Measurements from ENCODE around the gene EFNA1. TPM values are rescaled to one million over a fixed set of nuclear protein-coding genes. Genes with fewer than 3 reads are reported as not detected.

The EFNA1 gene
- total and polyA plus RNA-seq, 11 donors, result 22.8 to 103 (median 37.2) TPM

- Histone ChIP-seq H3K36me3 (peaks cover 0 to 9% (median 0%) of the 10 kb centered on the region in 9 donors), H3K9me3 (no peaks in the 10 kb centered on the region), H3K4me1 (peaks cover 0 to 47% (median 21%) of the 10 kb centered on the region in 12 donors), H3K27ac (no peak overlapping the region), H3K4me3 (no peak overlapping the region), H3K27me3 (peaks cover 0 to 28% (median 14%) of the 10 kb centered on the region in 9 donors)
- DNase-seq (peak in 1 of 5 donors; percentile 17), ATAC-seq (no peak)
- TF ChIP-seq, protein P1, sequence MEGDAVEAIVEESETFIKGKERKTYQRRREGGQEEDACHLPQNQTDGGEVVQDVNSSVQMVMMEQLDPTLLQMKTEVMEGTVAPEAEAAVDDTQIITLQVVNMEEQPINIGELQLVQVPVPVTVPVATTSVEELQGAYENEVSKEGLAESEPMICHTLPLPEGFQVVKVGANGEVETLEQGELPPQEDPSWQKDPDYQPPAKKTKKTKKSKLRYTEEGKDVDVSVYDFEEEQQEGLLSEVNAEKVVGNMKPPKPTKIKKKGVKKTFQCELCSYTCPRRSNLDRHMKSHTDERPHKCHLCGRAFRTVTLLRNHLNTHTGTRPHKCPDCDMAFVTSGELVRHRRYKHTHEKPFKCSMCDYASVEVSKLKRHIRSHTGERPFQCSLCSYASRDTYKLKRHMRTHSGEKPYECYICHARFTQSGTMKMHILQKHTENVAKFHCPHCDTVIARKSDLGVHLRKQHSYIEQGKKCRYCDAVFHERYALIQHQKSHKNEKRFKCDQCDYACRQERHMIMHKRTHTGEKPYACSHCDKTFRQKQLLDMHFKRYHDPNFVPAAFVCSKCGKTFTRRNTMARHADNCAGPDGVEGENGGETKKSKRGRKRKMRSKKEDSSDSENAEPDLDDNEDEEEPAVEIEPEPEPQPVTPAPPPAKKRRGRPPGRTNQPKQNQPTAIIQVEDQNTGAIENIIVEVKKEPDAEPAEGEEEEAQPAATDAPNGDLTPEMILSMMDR (IDR thresholded peaks at IDR 0.05), result no peak
- no peak for TF ChIP-seq POLR2A (IDR thresholded peaks at IDR 0.05)
- intact Hi-C loops (cut with DNase I), result loop anchor here in 9 of 10 donors (2.0 to 10.0 kb wide), 6 partner anchors 17 to 419 kb away; no protein-coding TSS in a partner anchor
- 88 to 95% (median 91%) methylated on average over 8 to 9 of the region's 9 CpGs for WGBS, 4 donors
These were observed 48.3 kb downstream of the EFNA1 start for GRCh38 chr1:155175927-155176371.

- TF ChIP-seq, protein P1 (IDR thresholded peaks at IDR 0.05), result peak; percentile 86 to 97 (median 92)
- no peak for TF ChIP-seq POLR2A (IDR thresholded peaks at IDR 0.05)
- Histone ChIP-seq H3K4me1 (peaks cover 0 to 43% (median 20%) of the 10 kb centered on the region in 12 donors), H3K36me3 (peaks cover 0 to 3% (median 0%) of the 10 kb centered on the region in 9 donors), H3K27ac (no peak overlapping the region), H3K4me3 (no peak overlapping the region), H3K9me3 (no peaks in the 10 kb centered on the region), H3K27me3 (peaks cover 0 to 28% (median 14%) of the 10 kb centered on the region in 9 donors)
- DNase-seq (peak; percentile 79 to 87 (median 83)), ATAC-seq (peak in 3 of 4 donors; percentile 43 to 52 (median 51))
- intact Hi-C loops (cut with DNase I), result loop anchor here in 8 of 10 donors (2.0 to 10.0 kb wide), 4 partner anchors 48 to 418 kb away; no protein-coding TSS in a partner anchor
- 60 to 63% (median 62%) methylated on average over 8 of the region's 8 CpGs for WGBS, 4 donors
These were observed 48.9 kb downstream of the EFNA1 start for GRCh38 chr1:155176544-155177071.

- no peak for TF ChIP-seq POLR2A (IDR thresholded peaks at IDR 0.05)
- TF ChIP-seq, protein P1 (IDR thresholded peaks at IDR 0.05), result no peak
- ATAC-seq (no peak), DNase-seq (peak in 1 of 5 donors; percentile 13)
- Histone ChIP-seq H3K4me3 (peak overlapping the region in 1 of 12 donors; percentile 44), H3K27me3 (peaks cover 0 to 28% (median 14%) of the 10 kb centered on the region in 9 donors), H3K27ac (no peak overlapping the region), H3K9me3 (no peaks in the 10 kb centered on the region), H3K4me1 (peaks cover 0 to 36% (median 14%) of the 10 kb centered on the region in 12 donors), H3K36me3 (no peaks in the 10 kb centered on the region)
- WGBS, 4 donors, result 76 to 84% (median 81%) methylated on average over 9 to 11 of the region's 11 CpGs
- intact Hi-C loops (cut with DNase I), result loop anchor here in 8 of 10 donors (2.0 to 10.0 kb wide), 4 partner anchors 47 to 417 kb away; no protein-coding TSS in a partner anchor
These were observed 49.7 kb downstream of the EFNA1 start for GRCh38 chr1:155177192-155177917.

DNA sequence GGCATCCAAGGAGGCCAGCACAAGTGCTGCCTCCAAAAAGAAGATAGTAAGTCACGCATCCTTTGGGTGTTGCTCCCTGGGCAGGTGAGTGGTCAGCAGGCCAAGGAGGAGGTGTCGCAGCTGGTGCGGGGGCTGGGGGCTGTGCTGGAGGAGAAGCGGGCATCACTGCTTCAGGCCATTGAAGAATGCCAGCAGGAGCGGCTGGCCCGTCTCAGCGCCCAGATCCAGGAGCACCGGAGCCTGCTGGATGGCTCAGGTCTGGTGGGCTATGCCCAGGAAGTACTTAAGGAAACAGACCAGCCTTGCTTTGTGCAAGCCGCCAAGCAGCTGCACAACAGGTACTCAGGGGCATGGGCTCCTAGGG, 50.2 kb downstream of the EFNA1 start:
- ATAC-seq (no peak), DNase-seq (peak in 2 of 5 donors; percentile 15 to 51)
- WGBS, 4 donors, result 95 to 97% (median 96%) methylated on average over 5 to 9 of the region's 9 CpGs
- H3K27me3 ChIP-seq, result peaks cover 0 to 28% (median 14%) of the 10 kb centered on the region in 9 donors
- peak overlapping the region in 1 of 12 donors; percentile 44 for H3K4me3 ChIP-seq
- H3K27ac ChIP-seq, result no peak overlapping the region
- intact Hi-C loops (cut with DNase I), result loop anchor here in 8 of 10 donors (2.0 to 10.0 kb wide), 4 partner anchors 47 to 417 kb away; no protein-coding TSS in a partner anchor
- TF ChIP-seq, protein P1 (IDR thresholded peaks at IDR 0.05), result no peak
- no peak for TF ChIP-seq POLR2A (IDR thresholded peaks at IDR 0.05)
- no peaks in the 10 kb centered on the region for H3K9me3 ChIP-seq
- H3K4me1 ChIP-seq, result peaks cover 0 to 33% (median 11%) of the 10 kb centered on the region in 12 donors
- no peaks in the 10 kb centered on the region for H3K36me3 ChIP-seq

Data from heart left ventricle (tissue), 16 donors.